PFSK-1 (cell line): Measurements from ENCODE around the gene MAML2.

ENCODE experiments used
- FOXP2 ChIP-seq: optimal IDR thresholded peaks from 2 replicates; pipeline ENCODE3; 2011; ENCODE audit warnings: borderline replicate concordance, control low read depth, inconsistent platforms; ENCODE audit not compliant: insufficient read depth; ENCODE audit errors: extremely low read length, extremely low read depth
- POLR2AphosphoS5 ChIP-seq: IDR thresholded peaks from 2 replicates; pipeline ENCODE4 v1.6.1; 2012; ENCODE audit warnings: low read depth, mild to moderate bottlenecking, control low read depth, low read length, moderate library complexity
- SIN3A ChIP-seq: IDR thresholded peaks from 2 replicates; pipeline ENCODE4 v1.6.1; 2012; ENCODE audit warnings: mild to moderate bottlenecking, low read length, moderate library complexity, borderline replicate concordance; ENCODE audit not compliant: insufficient read depth
- TAF1 ChIP-seq: IDR thresholded peaks from 2 replicates; pipeline ENCODE4 v1.6.1; 2012; ENCODE audit warnings: low read length, control low read depth, borderline replicate concordance; ENCODE audit not compliant: insufficient read depth
- TF ChIP-seq, protein P1 (sequence below), 2 experiments: IDR thresholded peaks; 2 replicates each; pipeline versions ENCODE4 v1.6.1 to v1.8.0; 2011 to 2012; ENCODE audit warnings: low read depth in 2 of 2, low read length in 2 of 2, control low read depth in 1 of 2, inconsistent platforms in 1 of 2, mild to moderate bottlenecking in 1 of 2, moderate library complexity in 1 of 2; ENCODE audit not compliant: insufficient read depth in 1 of 2

DNA sequence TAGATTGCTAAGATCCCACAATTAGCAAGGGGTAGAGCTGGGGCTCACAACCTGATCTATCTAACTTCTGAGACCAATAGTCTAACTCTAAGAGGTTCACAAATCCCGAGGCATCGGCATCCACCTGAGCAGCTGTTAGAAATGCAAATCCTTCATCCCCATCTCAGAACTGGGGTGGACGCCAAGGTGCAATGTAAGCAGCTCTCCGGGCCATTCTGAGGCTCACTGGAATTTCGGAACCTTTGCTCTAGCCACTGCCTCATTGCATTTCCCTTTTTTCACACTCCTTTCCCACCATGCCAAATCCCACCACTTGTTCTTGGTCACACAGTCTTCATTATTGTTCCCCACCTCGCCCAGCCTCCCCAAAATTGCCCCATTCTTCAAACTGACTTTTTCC, 29.8 kb downstream of the MAML2 start:
- TF ChIP-seq POLR2AphosphoS5 (no peak), SIN3A (no peak), TAF1 (no peak), FOXP2 (no peak)
- TF ChIP-seq, protein P1, sequence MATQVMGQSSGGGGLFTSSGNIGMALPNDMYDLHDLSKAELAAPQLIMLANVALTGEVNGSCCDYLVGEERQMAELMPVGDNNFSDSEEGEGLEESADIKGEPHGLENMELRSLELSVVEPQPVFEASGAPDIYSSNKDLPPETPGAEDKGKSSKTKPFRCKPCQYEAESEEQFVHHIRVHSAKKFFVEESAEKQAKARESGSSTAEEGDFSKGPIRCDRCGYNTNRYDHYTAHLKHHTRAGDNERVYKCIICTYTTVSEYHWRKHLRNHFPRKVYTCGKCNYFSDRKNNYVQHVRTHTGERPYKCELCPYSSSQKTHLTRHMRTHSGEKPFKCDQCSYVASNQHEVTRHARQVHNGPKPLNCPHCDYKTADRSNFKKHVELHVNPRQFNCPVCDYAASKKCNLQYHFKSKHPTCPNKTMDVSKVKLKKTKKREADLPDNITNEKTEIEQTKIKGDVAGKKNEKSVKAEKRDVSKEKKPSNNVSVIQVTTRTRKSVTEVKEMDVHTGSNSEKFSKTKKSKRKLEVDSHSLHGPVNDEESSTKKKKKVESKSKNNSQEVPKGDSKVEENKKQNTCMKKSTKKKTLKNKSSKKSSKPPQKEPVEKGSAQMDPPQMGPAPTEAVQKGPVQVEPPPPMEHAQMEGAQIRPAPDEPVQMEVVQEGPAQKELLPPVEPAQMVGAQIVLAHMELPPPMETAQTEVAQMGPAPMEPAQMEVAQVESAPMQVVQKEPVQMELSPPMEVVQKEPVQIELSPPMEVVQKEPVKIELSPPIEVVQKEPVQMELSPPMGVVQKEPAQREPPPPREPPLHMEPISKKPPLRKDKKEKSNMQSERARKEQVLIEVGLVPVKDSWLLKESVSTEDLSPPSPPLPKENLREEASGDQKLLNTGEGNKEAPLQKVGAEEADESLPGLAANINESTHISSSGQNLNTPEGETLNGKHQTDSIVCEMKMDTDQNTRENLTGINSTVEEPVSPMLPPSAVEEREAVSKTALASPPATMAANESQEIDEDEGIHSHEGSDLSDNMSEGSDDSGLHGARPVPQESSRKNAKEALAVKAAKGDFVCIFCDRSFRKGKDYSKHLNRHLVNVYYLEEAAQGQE (IDR thresholded peaks at IDR 0.05; ENCODE audit: insufficient read depth in 1 of 2, low read depth in 2 of 2, low read length in 2 of 2) = no peak
